ENCODE results near the gene PRX.
A peak's percentile ranks its signal among the peaks of the same experiment; 100 is the strongest.

PRX gene

GRCh38 chr19:40444825-40445312, 31.7 kb upstream of the PRX start:
- H3K4me3 ChIP-seq (ENCODE audit: low read depth in 1 of 2, low read length in 2 of 2): peak overlapping the region; percentile 61 to 76; a peak in 3 of 4 replicates
- no peak for TF ChIP-seq EZH2 (IDR thresholded peaks at IDR 0.05; ENCODE audit: borderline replicate concordance, low read depth, low read length, severe bottlenecking)
- peak; percentile 69 for TF ChIP-seq CTCF (IDR thresholded peaks at IDR 0.05; ENCODE audit: borderline replicate concordance, extremely low read depth, low read length, poor library complexity, severe bottlenecking)
- peak overlapping the region; percentile 66 for H3K9ac ChIP-seq (ENCODE audit: low read depth, low read length)
- peaks cover 20% of the 10 kb centered on the region for H3K79me2 ChIP-seq (ENCODE audit: insufficient read depth, low read length)
- H3K4me2 ChIP-seq (ENCODE audit: insufficient read depth, low read length): peak overlapping the region; percentile 77
- H3K36me3 ChIP-seq (ENCODE audit: insufficient read depth, low read length): peaks cover 13% of the 10 kb centered on the region
- H3K4me1 ChIP-seq (ENCODE audit: insufficient read depth, low read length): peaks cover 18% of the 10 kb centered on the region
- ATAC-seq (ENCODE audit: insufficient read depth, low read depth): no peak
- peak overlapping the region; percentile 86 for H2AFZ ChIP-seq (ENCODE audit: low read depth, low read length)
- peak overlapping the region; percentile 70 for H3K27ac ChIP-seq (ENCODE audit: low read length)
- H3K27me3 ChIP-seq (ENCODE audit: insufficient read depth, low read length, poor library complexity): no peaks in the 10 kb centered on the region
- H4K20me1 ChIP-seq (ENCODE audit: insufficient read depth, low read length): no peaks in the 10 kb centered on the region
- no peak for DNase-seq
- no peaks in the 10 kb centered on the region for H3K9me3 ChIP-seq (ENCODE audit: insufficient read depth, low read length, severe bottlenecking)

- Histone ChIP-seq H3K27me3 (ENCODE audit: insufficient read depth, low read length, poor library complexity) (no peaks in the 10 kb centered on the region), H3K36me3 (ENCODE audit: insufficient read depth, low read length) (peaks cover 13% of the 10 kb centered on the region), H3K9ac (ENCODE audit: low read depth, low read length) (peak within 1 kb of the TSS; percentile 66), H3K79me2 (ENCODE audit: insufficient read depth, low read length) (peaks cover 20% of the 10 kb centered on the region), H3K27ac (ENCODE audit: low read length) (peak within 1 kb of the TSS; percentile 78), H3K4me1 (ENCODE audit: insufficient read depth, low read length) (peaks cover 18% of the 10 kb centered on the region), H3K9me3 (ENCODE audit: insufficient read depth, low read length, severe bottlenecking) (no peaks in the 10 kb centered on the region), H2AFZ (ENCODE audit: low read depth, low read length) (peak within 1 kb of the TSS; percentile 90), H3K4me3 (ENCODE audit: low read depth in 1 of 2, low read length in 2 of 2) (peak within 1 kb of the TSS; percentile 61 to 76), H4K20me1 (ENCODE audit: insufficient read depth, low read length) (no peaks in the 10 kb centered on the region), H3K4me2 (ENCODE audit: insufficient read depth, low read length) (peak within 1 kb of the TSS; percentile 77)
- no peak for TF ChIP-seq CTCF (IDR thresholded peaks at IDR 0.05; ENCODE audit: borderline replicate concordance, extremely low read depth, low read length, poor library complexity, severe bottlenecking)
- TF ChIP-seq EZH2 (IDR thresholded peaks at IDR 0.05; ENCODE audit: borderline replicate concordance, low read depth, low read length, severe bottlenecking): no peak
- ATAC-seq (ENCODE audit: insufficient read depth, low read depth) (peak; percentile 73), DNase-seq (peak; percentile 96)
These were observed 31.0 kb upstream of the PRX start, which contains the start of gene SERTAD3 for GRCh38 chr19:40444000-40444824. TSS of gene SERTAD3 (minus strand) at chr19:40444335. CDS start at chr19:40442080, 2,255 bp downstream.

- Histone ChIP-seq H2AFZ (ENCODE audit: low read depth, low read length) (peak overlapping the region; percentile 77), H3K27ac (ENCODE audit: low read length) (peak overlapping the region; percentile 78), H3K9ac (ENCODE audit: low read depth, low read length) (peak overlapping the region; percentile 66), H4K20me1 (ENCODE audit: insufficient read depth, low read length) (no peaks in the 10 kb centered on the region), H3K4me1 (ENCODE audit: insufficient read depth, low read length) (peaks cover 18% of the 10 kb centered on the region), H3K4me3 (ENCODE audit: low read depth in 1 of 2, low read length in 2 of 2) (peak overlapping the region; percentile 61 to 76), H3K9me3 (ENCODE audit: insufficient read depth, low read length, severe bottlenecking) (no peaks in the 10 kb centered on the region), H3K36me3 (ENCODE audit: insufficient read depth, low read length) (peaks cover 13% of the 10 kb centered on the region), H3K79me2 (ENCODE audit: insufficient read depth, low read length) (peaks cover 20% of the 10 kb centered on the region), H3K4me2 (ENCODE audit: insufficient read depth, low read length) (peak overlapping the region; percentile 77), H3K27me3 (ENCODE audit: insufficient read depth, low read length, poor library complexity) (no peaks in the 10 kb centered on the region)
- DNase-seq (peak; percentile 100), ATAC-seq (ENCODE audit: insufficient read depth, low read depth) (peak; percentile 78)
- no peak for TF ChIP-seq EZH2 (IDR thresholded peaks at IDR 0.05; ENCODE audit: borderline replicate concordance, low read depth, low read length, severe bottlenecking)
- no peak for TF ChIP-seq CTCF (IDR thresholded peaks at IDR 0.05; ENCODE audit: borderline replicate concordance, extremely low read depth, low read length, poor library complexity, severe bottlenecking)
These were observed 30.2 kb upstream of the PRX start for GRCh38 chr19:40443131-40443999.
